ENCODE data around the gene SH2D3A.

- TF ChIP-seq POLR2A (IDR thresholded peaks at IDR 0.05) (no peak), CTCF (IDR thresholded peaks at IDR 0.05) (no peak)
These were observed 24.0 kb upstream of the SH2D3A start for GRCh38 chr19:6791237-6791636.

Data from adrenal gland (tissue), 5 donors.